Urothelium cell line (cell line): Measurements from ENCODE around the gene COL6A2.
"Not testable (repeated sequence)": the region's sequence is repeated elsewhere in the genome, so short reads cannot be mapped to it uniquely, and the experiment has no call there.

Experiments used
- DNase-seq: peaks from one replicate; pipeline ENCODE4 v3.0.0; 2011; ENCODE audit warnings: low spot score, mixed read lengths
- FAIRE-seq: peaks from 2 replicates; lab custom pipeline; 2011; peaks lifted over from hg19 to GRCh38; lab: Jason Lieb, UNC

COL6A2 gene

DNA sequence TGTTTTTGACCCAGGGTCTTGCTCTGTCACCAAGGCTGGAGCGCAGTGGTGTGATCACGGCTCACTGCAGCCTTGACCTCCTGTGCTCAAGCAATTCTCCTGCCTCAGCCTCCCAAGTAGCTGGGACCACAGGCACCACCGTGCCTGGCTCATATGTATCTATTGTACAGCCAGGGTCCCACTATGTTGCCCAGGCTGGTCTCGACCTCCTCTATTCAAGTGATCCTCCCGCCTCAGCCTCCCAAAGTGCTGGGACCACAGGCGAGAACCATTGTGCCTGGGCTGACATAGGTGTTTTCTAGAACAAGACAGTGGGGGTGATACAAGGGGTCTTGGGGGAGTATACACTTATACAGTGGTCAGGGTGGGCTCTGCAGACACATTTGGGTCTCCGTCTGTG, 40.0 kb downstream of the COL6A2 start:
- FAIRE-seq (no peak), DNase-seq (no peak)

DNA sequence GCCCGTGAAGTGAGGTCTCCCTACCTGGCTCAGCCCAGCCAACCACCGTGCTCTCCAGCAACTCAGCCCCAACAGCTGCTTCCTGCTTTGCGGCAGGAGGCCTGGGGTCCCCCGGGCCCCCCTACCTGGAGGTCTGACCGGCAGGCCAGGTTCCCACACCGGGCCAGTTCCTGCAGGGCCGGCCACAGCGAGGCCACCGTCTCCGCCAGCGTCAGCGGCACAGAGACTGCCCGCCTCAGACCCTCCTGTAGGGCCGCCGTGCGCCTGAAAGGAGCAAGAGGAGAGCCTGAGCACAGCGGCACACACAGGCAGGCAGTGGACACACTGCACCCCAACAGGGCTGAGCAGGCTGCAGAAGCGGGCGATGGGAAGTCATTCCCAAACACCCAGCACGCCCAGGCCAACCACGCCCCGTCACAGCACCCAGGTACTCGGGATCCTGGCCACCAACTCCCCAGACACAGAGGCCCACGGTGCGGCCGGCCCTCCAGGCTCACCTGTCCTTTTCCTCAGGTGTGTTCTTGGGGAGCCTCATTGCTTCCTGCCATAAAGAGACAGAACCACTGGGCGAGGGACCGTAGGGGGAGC, 40.6 kb downstream of the COL6A2 start:
- DNase-seq: no peak
- FAIRE-seq: no peak

DNA sequence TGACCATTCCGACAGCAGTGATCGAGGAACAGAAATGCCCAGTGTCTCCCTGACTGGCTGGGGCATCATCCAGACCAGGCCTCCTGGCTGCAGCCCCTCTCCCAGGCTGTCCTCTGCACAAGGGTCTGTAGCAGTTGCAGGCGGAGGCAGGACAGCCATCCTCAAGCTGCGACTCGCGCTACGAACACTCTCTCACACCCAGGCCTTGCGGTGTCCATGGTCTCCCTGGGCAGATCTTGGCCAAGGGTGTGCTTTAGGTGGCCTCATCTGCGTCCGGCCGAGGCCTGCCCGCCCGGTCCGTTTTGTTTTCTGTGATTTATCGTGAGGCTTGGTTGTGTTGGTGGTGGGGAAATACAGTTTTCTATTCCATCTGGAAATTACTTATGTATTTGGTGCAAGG, 41.8 kb downstream of the COL6A2 start:
- FAIRE-seq (no peak), DNase-seq (no peak)

DNA sequence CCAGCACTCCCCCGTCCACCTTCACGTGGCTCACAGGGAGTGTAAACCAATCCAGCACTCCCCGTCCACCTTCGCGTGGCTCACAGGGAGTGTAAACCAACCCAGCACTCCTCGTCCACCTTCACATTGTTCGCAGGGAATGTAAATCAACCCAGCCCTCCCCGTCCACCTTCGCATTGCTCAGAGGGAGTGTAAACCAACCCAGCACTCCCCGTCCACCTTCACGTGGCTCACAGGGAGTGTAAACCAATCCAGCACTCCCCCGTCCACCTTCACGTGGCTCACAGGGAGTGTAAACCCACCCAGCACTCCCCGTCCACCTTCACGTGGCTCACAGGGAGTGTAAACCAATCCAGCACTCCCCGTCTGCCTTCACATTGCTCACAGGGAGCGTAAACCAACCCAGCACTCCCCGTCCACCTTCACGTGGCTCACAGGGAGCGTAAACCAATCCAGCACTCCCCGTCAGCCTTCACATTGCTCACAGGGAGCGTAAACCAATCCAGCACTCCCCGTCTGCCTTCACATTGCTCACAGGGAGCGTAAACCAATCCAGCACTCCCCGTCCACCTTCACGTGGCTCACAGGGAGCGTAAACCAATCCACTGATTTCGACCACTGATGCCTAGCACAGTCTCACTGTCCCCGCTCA, 42.6 kb downstream of the COL6A2 start:
- peak; percentile 99 for FAIRE-seq
- DNase-seq: not testable (repeated sequence)

DNA sequence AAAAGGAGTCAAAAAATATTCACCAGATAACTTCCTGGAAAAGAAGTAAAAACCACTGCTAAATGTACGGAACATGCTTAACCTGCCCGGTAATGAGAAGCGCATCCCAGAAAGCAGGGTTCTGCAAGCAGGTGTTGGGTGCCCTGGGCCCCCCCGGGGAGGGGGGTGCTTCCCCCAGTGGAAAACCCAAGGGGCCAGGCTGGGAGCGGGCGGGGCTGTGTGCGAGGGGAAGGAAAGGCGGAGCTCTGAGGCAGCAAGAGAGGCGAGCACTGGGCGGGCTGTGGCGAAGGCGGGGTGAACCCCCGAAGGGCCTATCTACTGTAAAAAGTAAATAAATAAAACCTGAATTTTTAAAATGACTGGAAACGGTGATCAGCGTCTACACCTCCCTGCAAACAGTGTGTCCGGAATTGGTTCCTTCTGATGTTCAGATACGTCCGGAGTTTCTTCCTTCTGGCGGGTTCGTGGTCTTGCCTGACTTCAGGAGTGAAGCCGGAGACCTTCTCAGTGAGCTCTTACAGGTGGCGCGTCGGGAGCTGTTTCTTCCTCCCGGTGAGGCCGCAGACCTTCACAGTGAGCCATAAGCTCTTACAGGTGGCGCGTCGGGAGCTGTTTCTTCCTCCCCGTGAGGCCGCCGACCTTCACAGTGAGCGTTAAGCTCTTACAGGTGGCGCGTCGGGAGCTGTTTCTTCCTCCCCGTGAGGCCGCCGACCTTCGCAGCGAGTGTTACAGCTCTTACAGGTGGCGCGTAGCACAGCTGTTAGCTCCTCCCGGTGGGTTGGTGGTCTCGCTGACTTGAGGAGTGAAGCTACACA, 44.1 kb downstream of the COL6A2 start:
- DNase-seq (no peak), FAIRE-seq (no peak)

DNA sequence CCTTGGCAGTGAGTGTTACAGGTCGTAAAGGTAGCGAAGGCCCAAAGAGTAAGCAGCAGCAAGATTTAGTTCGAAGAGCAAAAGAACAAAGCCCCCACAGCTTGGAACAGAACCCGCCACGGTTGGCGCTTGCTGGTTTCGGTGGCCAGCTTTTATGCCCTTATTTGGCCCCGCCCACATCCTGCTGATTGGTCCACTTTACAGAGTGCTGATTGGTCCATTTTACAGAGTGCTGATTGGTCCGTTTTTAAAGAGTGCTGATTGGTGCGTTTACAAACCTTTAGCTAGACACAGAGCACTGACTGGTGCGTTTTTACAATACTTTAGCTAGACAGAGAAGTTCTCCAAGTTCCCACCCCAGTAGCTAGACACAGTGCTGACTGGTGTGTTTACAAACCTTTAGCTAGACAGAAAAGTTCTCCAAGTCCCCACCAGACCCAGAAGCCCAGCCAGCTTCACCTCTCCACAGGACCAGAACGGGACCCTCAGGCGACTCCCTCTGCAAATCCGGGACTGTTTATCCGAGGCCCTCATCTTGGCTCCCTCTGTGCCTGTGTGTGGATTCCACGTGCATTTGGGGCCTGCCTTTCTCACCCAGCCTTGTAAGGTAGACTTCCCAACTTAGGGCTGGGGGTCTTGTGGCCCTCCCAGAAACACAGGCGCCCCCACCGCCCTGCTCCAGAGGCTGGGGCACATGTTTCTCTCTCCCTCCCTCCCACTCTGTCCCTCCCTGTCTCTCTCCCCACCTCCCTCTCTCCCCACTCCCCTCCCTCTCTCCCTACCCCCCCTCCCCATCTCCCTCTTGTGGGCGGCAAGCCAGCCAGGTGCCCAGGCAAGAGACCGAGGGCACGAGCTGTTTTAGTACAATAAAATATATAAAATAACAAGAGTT, 44.9 kb downstream of the COL6A2 start:
- DNase-seq (no peak), FAIRE-seq (no peak)

DNA sequence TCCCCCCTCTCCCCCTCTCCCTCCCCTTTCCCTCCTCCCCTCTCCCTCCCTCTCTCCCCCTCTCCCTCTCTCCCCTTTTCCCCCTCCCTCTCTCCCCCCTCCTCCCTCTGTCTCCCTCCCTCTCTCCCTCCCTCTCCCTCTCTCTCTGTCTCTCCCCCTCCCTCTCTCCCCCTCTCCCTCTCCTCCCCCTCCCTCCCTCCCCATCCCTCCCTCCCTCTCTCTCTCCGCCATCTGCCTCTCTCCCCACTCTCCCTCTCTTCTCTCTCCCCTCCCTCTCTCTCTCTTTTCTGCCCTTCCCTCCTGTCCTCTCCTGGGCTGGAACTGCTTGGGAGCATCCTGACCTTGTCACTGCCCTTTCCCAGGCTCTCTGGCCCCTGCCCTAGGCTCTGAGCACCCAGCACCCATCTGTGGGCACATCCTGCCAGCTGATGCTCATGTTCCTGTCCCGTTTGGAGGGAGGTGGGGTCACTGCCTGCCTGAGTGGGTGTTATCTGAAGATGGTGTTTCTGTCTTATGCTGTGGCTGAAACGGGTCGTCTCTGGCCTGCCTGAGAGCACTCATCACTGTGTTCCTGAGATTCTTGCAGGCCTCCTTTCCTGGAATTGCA, 46.7 kb downstream of the COL6A2 start:
- FAIRE-seq: no peak
- DNase-seq: no peak

DNA sequence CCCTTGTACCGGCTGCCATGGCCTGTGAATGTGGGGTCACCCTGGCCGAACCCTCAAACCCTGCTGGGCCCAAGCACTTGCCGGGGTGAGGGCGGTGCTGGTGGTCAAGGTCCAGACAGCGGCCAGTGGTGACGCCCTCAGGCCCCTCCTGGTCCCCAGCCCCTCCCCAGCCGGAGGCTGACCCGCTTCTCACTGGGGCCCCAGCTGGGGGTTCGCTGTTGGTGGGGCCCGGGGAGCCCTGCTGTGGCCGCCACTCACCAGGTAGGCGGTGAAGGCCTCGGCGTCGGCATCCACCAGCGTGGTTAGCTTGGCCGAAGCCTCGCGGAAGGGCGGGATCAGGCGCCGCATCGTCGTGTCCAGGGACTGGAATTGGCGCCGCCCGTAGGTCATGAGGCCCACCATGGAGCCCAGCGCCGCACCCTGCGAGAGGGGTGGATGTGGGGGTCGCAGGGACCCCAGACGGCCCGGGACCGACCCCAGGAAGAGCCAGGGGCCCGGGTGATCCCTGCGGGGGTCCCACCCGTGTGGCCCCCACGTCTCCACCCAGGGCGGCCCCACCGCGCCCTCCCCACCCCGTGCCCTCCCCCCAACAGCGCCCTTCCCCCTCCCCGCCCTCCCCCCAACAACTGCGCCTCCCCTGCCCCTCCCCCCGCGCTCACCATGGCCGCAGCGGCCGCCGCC, 47.4 kb downstream of the COL6A2 start:
- no peak for FAIRE-seq

DNA sequence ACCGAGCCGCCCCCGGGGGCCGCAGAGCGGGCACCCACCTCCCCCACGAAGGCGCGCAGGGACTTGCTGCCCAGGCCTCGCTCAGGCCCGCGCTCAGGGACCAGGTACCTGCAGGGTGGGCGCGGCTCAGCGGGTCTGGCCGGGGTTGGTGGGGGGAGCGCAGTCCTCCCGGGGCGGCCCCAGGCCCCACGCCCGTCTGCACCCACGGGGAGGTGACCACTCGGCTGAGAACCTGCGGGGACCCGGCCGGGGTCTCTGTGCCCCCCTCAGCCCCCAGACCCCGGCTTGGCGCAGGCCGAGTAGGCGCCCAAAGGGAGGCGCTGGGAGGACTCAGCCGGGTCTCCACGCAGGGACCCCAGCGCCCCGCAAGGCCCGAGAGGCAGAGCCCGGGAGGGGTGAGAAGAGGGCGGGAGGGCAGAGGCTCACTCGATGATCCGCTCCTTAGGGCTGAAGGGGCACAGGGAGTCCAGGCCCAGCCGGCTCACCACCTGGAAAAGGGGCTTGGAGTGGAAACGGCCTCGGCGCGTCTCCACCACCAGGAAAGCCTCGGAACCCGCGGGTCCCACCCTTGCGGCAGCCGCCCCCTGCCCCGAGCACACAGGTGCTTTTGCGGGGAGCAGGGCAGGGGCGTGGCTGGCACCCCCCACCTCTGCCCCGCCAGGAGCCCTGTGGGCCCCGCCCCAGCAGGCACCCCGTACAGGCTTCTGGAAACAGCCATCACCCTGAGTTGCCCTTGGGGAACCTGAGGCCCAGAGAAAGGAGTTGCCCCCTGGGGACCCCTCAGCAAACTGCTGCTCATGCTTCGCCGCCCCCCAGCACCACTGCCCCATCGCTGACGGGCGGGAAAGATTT, 48.2 kb downstream of the COL6A2 start:
- no peak for FAIRE-seq

More for the DNA sequence above, 47.4 kb downstream of the COL6A2 start:
- DNase-seq: no peak

DNA sequence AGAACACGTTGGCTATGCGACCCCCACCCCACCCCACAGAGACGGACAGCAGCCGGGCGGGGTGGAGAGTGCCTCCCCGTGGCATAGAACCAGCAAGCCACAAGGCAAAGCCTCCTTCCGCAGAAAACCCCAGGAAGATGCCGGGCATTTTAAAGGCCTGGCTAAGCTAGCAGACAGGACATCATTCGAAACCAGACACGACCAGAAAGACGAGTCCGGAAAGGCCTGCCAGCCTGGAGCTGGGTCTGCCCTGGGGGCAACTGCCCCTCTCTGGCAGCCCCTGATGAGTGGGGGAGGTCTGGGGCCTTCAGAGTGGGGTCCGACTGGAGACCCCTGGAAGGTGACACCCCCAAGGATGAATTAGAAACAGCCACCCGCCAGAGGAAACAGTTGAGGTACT, 48.9 kb downstream of the COL6A2 start:
- FAIRE-seq: no peak
- no peak for DNase-seq

More for the DNA sequence above, 48.2 kb downstream of the COL6A2 start:
- no peak for DNase-seq

DNA sequence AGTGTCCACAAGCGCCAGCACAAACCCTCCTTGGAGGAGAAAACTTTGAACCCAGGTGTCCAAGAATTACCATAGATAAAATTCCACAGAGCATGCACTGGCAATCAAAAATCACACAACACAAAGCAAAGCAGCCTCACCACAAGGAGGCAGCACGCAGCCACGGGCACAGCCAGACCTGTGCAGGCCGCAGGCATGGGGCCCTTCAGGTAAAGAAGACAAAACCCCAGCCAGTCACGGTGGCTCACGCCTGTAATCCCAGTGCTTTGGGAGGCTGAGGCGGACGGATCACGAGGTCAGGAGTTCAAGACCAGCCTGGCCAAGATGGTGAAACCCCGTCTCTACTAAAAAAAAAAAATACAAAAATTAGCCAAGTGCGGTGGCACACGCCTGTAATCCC, 49.5 kb downstream of the COL6A2 start:
- DNase-seq: peak; percentile 47
- not testable (repeated sequence) for FAIRE-seq

DNA sequence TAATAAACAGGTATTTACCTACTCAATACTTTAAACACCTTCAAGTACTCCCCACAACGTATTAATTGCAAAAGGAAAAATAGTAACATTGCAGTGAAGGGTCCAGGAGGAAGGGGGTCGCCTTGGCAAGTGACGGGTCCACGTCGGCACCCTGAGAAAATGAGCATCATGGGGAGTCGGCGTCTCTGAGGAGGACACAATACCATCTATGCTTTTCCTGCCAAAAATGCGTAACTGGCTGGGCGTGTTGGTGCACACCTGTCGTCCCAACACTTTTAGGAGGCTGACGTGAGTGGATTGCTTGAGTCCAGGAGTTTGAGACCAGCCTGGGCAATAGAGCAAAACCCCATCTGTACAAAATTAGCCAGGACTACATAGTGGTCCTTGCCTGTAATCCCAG, 50.2 kb downstream of the COL6A2 start:
- FAIRE-seq: no peak
- DNase-seq: no peak

DNA sequence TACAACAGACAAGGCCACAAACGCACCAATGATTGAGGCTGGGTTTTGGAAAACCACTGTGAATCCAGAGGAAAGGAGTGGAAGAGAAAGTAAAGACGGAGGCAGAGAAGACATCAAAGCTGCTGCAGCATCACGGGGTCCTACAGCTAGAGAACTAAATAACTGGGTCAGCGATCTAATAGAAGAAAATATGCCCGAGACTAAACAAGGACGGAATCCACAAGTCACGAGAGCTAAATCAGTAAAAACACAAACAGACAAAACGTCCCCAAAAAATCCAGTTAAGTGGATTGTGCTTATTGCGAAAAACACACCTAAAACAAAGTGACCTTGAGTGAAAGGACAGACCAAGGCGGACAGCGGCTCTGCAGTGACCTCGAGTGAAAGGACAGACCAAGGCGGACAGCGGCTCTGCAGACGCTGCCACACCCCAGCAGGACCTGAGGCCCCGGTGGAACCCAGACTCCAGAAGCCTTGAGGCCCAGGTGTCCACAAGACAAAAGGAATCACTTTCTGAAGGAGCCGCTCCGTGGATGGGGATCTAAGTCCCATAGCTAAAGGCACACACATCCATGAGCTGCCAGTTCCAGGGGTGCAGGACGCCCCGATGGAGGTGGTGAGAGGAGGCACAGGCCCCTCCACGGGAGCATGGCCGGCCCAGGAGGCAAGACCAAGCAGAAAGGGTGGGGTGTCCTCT, 51.4 kb downstream of the COL6A2 start:
- FAIRE-seq: no peak

DNA sequence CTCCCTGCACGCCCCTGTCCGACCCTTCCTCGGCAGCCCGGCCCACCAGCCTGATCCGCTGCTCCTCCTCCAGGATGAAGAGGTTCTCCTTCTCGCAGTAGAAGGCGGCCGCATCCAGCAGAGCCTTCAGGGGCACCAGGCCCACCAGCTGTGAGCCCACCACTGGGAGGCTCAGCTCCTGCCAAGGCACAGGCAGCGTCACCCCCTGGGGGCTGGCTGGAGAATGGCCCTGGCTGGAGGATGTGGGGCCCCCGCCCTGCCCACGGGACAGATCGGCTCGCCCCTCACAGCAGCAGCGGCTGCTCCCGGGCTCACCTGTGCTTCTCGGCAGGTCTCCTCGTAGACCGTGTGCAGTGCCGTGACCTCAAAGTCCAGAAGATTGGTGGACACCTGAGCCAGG, 52.2 kb downstream of the COL6A2 start:
- no peak for FAIRE-seq

More for the DNA sequence above, 51.4 kb downstream of the COL6A2 start:
- DNase-seq: no peak

DNA sequence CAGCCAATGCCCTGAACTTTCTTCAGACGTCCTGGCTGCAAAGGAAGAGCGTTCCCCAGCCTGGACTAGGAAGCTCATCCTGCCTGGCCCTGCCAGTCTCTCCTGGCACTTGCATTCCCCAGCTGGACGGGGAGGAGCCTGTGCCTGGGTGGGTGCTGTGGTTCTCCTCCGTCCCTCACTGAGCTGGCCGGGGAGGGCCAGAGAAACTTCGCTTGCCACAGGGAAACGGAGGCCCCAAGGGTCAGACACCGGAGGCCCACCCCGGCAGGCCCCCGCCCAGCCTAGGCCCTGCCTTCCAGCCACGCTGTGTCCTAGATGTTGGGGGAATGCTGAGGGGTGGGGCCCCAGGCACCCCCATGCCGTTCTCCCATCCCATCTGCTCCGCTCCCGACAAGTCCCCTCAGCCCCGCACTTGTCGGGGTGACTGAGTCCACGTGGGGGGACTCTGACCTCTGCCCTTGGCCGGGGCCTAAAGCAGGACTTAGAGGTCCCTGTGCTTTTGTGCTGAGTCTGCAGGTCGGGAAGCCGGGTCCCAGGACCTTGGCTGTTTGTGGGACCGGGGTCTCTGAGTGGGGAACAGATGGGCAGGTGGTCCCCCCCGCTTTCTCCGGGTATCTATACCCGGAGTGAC, 52.7 kb downstream of the COL6A2 start:
- DNase-seq: no peak
- FAIRE-seq: no peak

More for the DNA sequence above, 52.2 kb downstream of the COL6A2 start:
- no peak for DNase-seq

DNA sequence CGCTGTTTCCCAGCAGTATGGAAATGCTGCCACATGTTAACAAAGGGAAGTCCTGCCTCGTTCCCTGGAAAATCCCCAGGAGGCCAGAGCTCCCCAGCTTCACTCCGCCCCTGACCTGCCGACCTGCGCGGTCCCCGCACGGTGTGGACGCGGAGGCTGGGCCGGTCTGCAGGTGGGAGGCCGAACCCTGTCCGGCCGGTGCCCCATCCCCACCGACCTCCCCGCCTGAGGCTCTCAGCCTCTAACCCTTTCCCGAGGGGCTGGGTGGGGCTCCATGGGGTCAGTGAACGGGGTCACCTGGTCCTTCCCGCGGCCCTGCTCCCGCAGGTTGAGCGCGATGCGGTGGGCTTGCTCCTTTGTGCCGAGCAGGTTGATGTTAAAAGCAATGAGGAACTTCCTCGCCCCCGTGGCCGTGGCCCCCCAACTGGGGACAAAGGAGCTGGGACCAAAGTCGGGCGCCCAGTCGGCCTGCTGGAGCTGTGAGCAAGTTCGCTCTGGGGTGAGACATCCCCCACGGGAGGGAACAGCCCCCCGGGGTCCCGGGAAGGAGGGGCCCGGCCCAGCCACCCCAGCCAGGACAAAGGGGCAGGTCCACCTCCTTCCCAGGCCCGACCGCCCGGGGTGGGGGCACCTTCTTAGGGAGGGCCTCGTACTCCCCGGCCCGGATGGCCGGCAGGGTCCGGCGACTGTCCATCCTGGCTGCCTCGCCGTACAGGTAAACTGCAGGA, 53.5 kb downstream of the COL6A2 start:
- FAIRE-seq (no peak), DNase-seq (no peak)
